Peyer's patch (tissue), 4 donors: ENCODE measurements around the gene SLC25A6. TPM values are rescaled to one million over a fixed set of nuclear protein-coding genes. Genes with fewer than 3 reads are reported as not detected.

ENCODE experiments used
- DNase-seq, 3 donors: peaks; one replicate each; pipeline ENCODE4 v3.0.0-alpha.2; 2017 to 2019
- H3K27ac ChIP-seq, 4 donors: fragments of 200-600 bp; sonication (generic); one replicate each; pipeline ENCODE4 v1.5.1; 2016 to 2019
- H3K27me3 ChIP-seq, 2 donors: fragments of 200-600 bp; sonication (generic); one replicate each; pipeline ENCODE4 v1.5.1; 2019
- H3K36me3 ChIP-seq, 3 donors: fragments of 200-600 bp; sonication (generic); one replicate each; pipeline ENCODE4 v1.5.1; 2016 to 2019
- H3K4me1 ChIP-seq, 4 donors: fragments of 200-600 bp; sonication (generic); one replicate each; pipeline ENCODE4 v1.5.1; 2016 to 2019
- H3K4me3 ChIP-seq, 4 donors: fragments of 200-600 bp; sonication (generic); 1 replicate in 3 of 4; 2 replicates in 1 of 4; pipeline ENCODE4 v1.5.1; 2016 to 2019; ENCODE audit warnings: mild to moderate bottlenecking in 1 of 4
- H3K9me3 ChIP-seq, 4 donors: fragments of 200-600 bp; sonication (generic); one replicate each; pipeline ENCODE4 v1.5.1; 2016 to 2019; ENCODE audit warnings: mild to moderate bottlenecking in 1 of 4
- POLR2A ChIP-seq, 2 donors: fragments of 450-650 bp; IDR thresholded peaks; one replicate each; pipeline ENCODE4 v1.5.1; 2017; ENCODE audit warnings: antibody characterized with exemption in 2 of 2, mild to moderate bottlenecking in 2 of 2, moderate library complexity in 2 of 2
- total RNA-seq, 4 donors: library from RNA; depleted of rRNA; stranded (reverse); fragments of >200 nt; gene quantifications; one replicate each; pipeline ENCODE4 v1.1.0, GENCODE V29; 2016
- TF ChIP-seq, protein P1 (sequence below), 6 experiments: fragments of 450-650 bp in 4 of 6; fragments of 200-600 bp in 2 of 6; sonication (generic) in 1 of 6; IDR thresholded peaks; one replicate each; pipeline ENCODE4 v1.5.1; 2017 to 2019; ENCODE audit warnings: antibody characterized with exemption in 6 of 6, mild to moderate bottlenecking in 3 of 6, moderate library complexity in 1 of 6

SLC25A6 gene
- total RNA-seq, 4 donors from 2014 or later = 201 to 361 (median 314) TPM

DNA sequence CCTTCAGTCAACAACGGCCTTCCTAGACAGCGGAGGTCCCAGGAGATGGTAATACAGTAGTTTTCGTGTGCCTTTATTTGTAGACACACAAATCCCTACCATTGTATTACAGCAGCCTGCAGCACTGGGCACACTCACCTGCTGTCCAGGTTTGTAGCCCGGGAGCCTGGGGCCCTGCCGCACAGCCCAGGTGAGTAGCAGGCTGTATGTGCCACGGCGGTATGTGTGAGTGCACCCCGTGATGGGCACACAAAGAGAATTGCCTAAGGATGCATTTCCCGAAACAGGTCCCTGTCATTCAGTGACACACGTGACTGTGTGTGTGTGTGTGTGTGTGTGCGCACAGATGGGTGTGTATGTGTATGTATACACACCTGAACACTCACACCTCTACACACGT lies 8.1 kb upstream of the SLC25A6 start:
- no peak overlapping the region for H3K4me3 ChIP-seq
- peaks cover 0 to 60% (median 0%) of the 10 kb centered on the region in 3 donors for H3K36me3 ChIP-seq
- TF ChIP-seq, protein P1, sequence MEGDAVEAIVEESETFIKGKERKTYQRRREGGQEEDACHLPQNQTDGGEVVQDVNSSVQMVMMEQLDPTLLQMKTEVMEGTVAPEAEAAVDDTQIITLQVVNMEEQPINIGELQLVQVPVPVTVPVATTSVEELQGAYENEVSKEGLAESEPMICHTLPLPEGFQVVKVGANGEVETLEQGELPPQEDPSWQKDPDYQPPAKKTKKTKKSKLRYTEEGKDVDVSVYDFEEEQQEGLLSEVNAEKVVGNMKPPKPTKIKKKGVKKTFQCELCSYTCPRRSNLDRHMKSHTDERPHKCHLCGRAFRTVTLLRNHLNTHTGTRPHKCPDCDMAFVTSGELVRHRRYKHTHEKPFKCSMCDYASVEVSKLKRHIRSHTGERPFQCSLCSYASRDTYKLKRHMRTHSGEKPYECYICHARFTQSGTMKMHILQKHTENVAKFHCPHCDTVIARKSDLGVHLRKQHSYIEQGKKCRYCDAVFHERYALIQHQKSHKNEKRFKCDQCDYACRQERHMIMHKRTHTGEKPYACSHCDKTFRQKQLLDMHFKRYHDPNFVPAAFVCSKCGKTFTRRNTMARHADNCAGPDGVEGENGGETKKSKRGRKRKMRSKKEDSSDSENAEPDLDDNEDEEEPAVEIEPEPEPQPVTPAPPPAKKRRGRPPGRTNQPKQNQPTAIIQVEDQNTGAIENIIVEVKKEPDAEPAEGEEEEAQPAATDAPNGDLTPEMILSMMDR (IDR thresholded peaks at IDR 0.05) = no peak
- DNase-seq = peak in 2 of 3 donors; percentile 22 to 40
- H3K27ac ChIP-seq = no peak overlapping the region
- no peaks in the 10 kb centered on the region for H3K4me1 ChIP-seq
- no peaks in the 10 kb centered on the region for H3K9me3 ChIP-seq
- H3K27me3 ChIP-seq = no peaks in the 10 kb centered on the region

DNA sequence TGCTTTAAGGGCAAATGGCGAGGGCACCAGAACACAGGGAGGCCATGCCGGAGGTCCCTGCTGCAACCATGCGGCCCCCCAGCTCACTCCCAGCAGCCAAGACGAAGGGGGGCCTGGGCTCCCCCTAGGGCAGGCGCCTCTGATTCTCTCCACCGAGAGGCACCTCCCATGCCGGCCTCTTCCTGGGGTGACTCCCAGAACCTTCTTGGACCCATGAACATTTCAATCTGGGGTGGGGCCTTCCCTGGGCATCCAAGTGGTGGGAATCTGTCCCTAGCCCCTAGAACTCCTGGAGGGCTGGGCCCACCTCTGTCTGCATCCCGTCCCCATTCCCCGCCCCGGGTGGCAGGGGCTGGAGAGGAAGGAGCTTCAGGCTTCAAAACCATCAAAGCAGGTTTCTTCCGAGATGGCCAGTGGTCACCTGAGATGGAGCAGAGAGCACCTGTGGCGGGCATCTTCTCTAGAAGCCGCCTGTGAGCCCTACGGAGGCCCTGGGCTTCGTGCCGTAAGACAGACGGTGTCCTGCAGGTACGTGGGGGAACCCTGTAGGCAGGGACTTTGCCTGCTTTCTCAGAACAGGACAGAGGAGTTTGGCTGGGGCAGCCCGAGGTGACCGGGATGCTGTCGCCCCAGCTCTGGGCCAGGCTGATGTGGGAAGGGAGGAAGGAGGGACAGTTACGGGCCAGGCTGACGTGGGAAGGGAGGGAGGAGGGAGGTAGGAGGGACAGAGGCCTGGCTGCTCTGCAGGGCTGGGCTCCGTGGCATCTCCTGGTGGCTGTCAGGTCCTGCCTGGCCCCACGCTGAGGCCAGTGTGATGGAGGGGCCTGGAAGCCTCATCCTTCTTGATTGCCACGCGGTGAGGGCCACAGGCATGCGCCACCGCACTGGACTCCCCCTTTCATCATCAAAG lies 6.8 kb upstream of the SLC25A6 start:
- no peak overlapping the region for H3K4me3 ChIP-seq
- H3K4me1 ChIP-seq = peaks cover 0 to 5% (median 0%) of the 10 kb centered on the region in 4 donors
- no peaks in the 10 kb centered on the region for H3K9me3 ChIP-seq
- peak in 2 of 3 donors; percentile 41 to 45 for DNase-seq
- TF ChIP-seq POLR2A (IDR thresholded peaks at IDR 0.05) = no peak
- TF ChIP-seq, protein P1 (IDR thresholded peaks at IDR 0.05) = no peak
- no peak overlapping the region for H3K27ac ChIP-seq
- H3K27me3 ChIP-seq = no peaks in the 10 kb centered on the region
- peaks cover 0 to 46% (median 0%) of the 10 kb centered on the region in 3 donors for H3K36me3 ChIP-seq

DNA sequence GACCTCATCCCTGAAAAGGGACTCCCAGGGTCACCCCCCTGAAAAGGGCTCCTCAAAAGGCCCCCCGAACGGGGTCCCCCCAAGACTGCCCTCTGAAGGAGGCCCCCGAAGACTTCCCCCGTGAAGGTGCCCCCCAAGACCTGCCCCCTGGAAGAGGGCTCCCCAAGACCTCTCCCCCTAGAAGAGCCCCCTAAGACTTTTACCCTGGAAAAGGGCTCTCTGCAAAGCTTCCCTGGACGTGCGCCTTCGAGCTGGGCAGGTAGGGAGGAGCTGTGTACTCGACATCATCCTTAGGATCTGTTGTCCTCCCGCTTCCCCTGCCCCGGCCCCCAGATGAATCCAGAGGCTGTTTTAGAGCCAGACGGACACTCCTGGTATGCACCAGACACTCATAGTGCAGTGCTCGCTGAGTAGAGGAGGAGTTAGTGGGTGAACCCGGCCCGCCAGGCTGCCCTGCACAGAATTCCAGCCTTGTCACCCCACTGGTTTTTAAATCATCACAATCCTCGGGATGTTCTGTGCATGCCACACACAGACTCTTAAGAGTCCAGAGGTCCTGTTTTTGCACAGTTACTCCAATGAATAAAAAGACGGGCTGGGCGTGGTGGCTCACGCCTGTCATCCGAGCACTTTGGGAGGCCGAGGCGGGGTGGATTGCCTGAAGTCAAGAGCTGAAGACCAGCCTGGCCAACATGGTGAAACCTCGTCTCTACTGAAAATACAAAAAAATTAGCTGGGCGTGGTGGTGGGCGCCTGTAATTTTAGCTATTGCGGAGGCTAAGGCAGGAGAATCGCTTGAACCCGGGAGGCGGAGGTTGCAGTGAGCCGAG lies 5.7 kb upstream of the SLC25A6 start:
- no peak overlapping the region for H3K27ac ChIP-seq
- H3K9me3 ChIP-seq = no peaks in the 10 kb centered on the region
- no peak overlapping the region for H3K4me3 ChIP-seq
- TF ChIP-seq, protein P1 (IDR thresholded peaks at IDR 0.05) = no peak
- no peak for TF ChIP-seq POLR2A (IDR thresholded peaks at IDR 0.05)
- H3K27me3 ChIP-seq = no peaks in the 10 kb centered on the region
- peaks cover 0 to 36% (median 0%) of the 10 kb centered on the region in 3 donors for H3K36me3 ChIP-seq
- H3K4me1 ChIP-seq = peaks cover 0 to 11% (median 0%) of the 10 kb centered on the region in 4 donors
- DNase-seq = peak in 2 of 3 donors; percentile 32 to 44

DNA sequence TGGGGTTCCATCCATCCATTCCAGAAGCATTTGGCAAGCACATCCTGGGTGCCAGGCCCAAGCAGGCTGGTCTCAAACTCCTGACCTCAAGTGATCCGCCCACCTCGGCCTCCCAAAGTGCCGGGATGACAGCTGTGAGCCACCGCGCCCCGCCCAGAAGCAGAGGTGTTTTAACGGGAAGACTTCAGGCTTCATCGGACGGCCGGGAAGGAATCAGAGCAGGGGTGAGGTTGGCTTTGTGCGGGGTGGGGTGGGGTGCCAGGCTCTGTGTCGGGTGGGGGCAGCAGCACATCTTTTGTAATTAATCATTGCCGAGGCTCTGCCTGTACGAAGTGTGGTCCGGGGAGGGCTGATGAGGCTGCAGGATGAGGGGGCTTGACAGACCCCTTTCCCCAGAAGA lies 5.1 kb upstream of the SLC25A6 start:
- H3K4me3 ChIP-seq = no peak overlapping the region
- H3K27me3 ChIP-seq = no peaks in the 10 kb centered on the region
- TF ChIP-seq, protein P1 (IDR thresholded peaks at IDR 0.05) = no peak
- H3K36me3 ChIP-seq = peaks cover 0 to 34% (median 0%) of the 10 kb centered on the region in 3 donors
- H3K9me3 ChIP-seq = no peaks in the 10 kb centered on the region
- peaks cover 0 to 11% (median 0%) of the 10 kb centered on the region in 4 donors for H3K4me1 ChIP-seq
- H3K27ac ChIP-seq = no peak overlapping the region
- DNase-seq = peak in 1 of 3 donors; percentile 46

DNA sequence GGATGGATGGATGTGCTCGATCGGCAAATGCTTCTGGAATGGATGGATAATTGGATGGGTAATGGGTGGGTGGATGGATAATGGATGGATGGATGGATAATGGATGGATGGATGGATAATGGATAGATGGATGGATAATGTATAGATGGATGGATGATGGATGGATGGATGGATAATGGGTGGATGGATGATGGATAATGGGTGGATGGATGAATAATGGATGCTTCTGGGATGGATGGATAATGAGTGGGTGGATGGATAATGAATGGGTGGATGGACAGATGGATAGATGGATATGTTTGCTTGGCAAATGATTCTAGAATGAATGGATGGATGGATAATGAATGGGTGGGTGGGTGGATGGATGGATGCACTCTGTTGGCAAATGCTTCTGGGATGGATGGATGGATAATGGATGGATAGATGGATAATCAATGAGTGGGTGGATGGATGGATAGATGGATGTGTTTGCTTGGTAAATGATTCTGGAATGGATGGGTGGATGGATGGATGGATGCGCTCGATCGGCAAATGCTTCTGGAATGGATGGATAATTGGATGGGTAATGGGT lies 3.8 kb upstream of the SLC25A6 start:
- Histone ChIP-seq H3K9me3 (no peaks in the 10 kb centered on the region), H3K27ac (no peak overlapping the region), H3K4me3 (no peak overlapping the region), H3K36me3 (peaks cover 0 to 23% (median 0%) of the 10 kb centered on the region in 3 donors), H3K27me3 (no peaks in the 10 kb centered on the region), H3K4me1 (peaks cover 0 to 15% (median 5%) of the 10 kb centered on the region in 4 donors)
- TF ChIP-seq, protein P1 (IDR thresholded peaks at IDR 0.05) = no peak
- TF ChIP-seq POLR2A (IDR thresholded peaks at IDR 0.05) = no peak
- DNase-seq = no peak
